ENCODE measurements around the gene C12orf57.
"Not testable (repeated sequence)": the region's sequence is repeated elsewhere in the genome, so short reads cannot be mapped to it uniquely, and the experiment has no call there.

C12orf57 gene, protein sequence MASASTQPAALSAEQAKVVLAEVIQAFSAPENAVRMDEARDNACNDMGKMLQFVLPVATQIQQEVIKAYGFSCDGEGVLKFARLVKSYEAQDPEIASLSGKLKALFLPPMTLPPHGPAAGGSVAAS

GRCh38 chr12:6943722-6944380 is at the start of gene C12orf57, which contains the start of gene RNU7-1:
TSS of gene C12orf57 (plus strand) at chr12:6944022. CDS start at chr12:6944122, 100 bp downstream.
TSS of gene RNU7-1 (plus strand) at chr12:6943816.
- DNase-seq (ENCODE audit: low read depth): peak; percentile 66

GRCh38 chr12:6894321-6894720 is 49.5 kb upstream of the C12orf57 start:
- no peak for DNase-seq (ENCODE audit: low read depth)

DNA sequence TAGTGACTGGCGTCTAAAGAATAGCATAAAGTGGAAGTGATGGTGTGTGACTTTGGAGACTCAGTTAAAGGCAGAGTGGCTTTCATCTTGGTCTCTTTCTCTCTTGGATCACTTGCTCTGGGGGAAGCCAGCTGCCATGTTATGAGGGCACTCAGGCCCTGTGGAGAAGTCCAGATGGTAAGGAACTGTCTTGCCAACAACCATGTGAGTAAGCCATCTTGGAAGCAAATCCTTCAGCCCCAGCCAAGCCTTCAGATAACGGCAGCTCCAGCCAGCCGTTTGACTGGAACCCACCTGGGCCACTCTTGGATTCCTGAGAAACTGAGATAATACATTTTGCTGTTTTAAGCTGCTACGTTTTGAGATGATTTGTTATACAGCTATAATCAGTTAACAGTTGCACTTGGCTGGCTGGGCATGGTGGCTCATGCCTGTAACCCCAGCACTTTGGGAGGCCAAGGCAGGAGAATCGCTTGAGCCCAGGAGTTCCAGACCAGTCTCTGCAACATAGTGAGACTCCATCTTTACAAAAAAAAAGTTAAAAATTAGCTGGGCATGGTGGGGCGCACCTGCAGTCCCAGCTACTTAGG is 46.9 kb upstream of the C12orf57 start:
- DNase-seq (ENCODE audit: low read depth): no peak

- DNase-seq (ENCODE audit: low read depth): no peak
These were observed 44.4 kb upstream of the C12orf57 start for GRCh38 chr12:6899427-6899826.

DNA sequence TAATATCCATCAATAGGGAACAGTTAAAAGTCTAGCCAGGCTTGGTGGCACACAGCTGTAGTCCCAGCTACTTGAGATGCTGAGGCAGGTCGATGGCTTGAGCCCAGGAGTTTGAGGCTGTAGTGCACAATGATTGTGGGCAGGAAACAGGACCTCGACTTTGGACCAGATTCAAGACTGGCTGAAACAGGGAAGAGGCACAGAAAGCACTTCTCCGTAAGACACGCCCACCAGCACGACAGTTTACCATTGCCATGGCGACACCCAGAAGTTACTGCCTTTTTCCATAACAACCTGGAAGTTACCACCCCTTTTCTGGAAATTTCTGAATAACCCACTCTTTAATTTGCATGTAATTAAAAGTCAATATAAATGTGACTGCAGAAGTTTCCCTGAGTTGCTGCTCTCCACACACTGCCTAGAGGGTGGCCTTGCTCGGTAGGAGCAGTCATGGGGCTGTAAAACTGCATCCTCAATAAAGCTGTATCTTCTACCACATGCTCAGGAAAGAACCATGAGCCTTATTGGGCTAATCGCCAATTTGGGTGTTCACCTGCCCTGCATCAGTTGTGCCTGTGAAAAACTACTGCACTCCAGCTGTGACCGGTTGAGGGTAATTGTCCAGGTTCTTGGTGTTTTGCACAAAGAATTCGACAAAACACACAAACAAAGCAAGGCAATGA is 43.8 kb upstream of the C12orf57 start:
- no peak for DNase-seq (ENCODE audit: low read depth)

GRCh38 chr12:6902448-6902847 is 41.4 kb upstream of the C12orf57 start:
- no peak for DNase-seq (ENCODE audit: low read depth)

- DNase-seq (ENCODE audit: low read depth): no peak
These were observed 40.1 kb upstream of the C12orf57 start for GRCh38 chr12:6903722-6904121.

- DNase-seq (ENCODE audit: low read depth): peak; percentile 94
These were observed 39.2 kb upstream of the C12orf57 start, which contains the start of gene LRRC23 for GRCh38 chr12:6904280-6905276. TSS of gene LRRC23 (plus strand) at chr12:6904822. CDS start at chr12:6905634, 812 bp downstream.

GRCh38 chr12:6905414-6906040 is 38.3 kb upstream of the C12orf57 start:
- DNase-seq (ENCODE audit: low read depth): no peak

- not testable (repeated sequence) for DNase-seq (ENCODE audit: low read depth)
These were observed 35.7 kb upstream of the C12orf57 start for GRCh38 chr12:6908141-6908540.

DNA sequence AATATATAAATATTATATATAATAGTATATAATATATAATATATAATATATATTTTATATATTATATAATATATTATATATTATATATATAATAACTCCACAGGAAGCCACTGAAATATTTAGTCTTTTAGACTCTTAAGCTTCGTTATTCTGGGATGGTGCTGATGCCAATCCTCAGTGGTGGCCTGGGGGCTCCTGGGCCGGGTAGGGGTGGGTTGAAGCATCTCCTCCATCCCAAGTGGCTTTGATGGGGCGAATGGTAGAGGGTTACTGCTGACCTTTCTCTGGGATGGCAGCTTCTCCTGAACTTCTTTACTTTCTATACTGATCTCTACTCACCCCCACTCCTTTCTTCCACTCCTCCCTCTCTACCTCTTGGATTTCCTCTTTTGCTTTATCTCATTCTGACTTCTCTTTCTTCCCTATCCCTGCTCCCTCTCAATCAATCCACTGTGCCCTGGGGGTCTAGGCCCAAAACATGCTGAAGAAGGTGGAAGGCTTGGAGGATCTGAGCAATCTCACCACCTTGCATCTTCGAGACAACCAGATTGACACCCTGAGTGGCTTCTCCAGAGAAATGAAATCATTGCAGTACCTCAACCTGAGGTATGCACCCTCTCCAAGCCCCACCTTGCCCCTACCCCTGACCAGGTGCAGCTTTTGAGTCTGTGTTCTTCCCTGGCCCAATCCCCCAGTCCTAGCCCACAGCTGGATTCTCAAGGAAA is 34.2 kb upstream of the C12orf57 start:
- DNase-seq (ENCODE audit: low read depth): no peak

GRCh38 chr12:6912164-6912935 is 31.5 kb upstream of the C12orf57 start:
- DNase-seq (ENCODE audit: low read depth): no peak

- DNase-seq (ENCODE audit: low read depth): peak; percentile 71
These were observed 29.4 kb upstream of the C12orf57 start, which contains the start of gene ENO2 for GRCh38 chr12:6914246-6914946. TSS of gene ENO2 (plus strand) at chr12:6914580. CDS start at chr12:6915833, 1,253 bp downstream.

- DNase-seq (ENCODE audit: low read depth): no peak
These were observed 28.7 kb upstream of the C12orf57 start for GRCh38 chr12:6914947-6915788.

DNA sequence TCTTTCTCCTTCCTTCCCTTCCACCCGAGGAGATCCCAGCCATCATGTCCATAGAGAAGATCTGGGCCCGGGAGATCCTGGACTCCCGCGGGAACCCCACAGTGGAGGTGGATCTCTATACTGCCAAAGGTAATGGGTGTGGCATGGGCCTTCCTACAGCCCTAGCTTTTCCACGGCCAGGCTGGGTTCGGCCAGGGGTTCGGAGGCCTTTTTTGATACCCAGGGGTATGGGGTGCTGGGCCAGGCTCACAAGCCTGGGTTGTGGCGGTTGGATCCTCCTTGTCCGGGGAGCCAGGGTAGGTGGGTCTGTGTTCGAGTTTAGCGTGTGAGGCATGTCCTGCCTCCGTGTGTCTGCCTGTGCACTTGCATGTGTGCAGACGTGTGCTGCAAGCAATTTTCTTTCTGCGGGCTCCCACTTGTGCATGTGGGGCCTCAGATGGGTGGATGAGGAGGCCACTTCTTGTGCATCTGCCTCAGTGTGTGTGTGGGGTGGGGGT is 28.0 kb upstream of the C12orf57 start:
- DNase-seq (ENCODE audit: low read depth): no peak

DNA sequence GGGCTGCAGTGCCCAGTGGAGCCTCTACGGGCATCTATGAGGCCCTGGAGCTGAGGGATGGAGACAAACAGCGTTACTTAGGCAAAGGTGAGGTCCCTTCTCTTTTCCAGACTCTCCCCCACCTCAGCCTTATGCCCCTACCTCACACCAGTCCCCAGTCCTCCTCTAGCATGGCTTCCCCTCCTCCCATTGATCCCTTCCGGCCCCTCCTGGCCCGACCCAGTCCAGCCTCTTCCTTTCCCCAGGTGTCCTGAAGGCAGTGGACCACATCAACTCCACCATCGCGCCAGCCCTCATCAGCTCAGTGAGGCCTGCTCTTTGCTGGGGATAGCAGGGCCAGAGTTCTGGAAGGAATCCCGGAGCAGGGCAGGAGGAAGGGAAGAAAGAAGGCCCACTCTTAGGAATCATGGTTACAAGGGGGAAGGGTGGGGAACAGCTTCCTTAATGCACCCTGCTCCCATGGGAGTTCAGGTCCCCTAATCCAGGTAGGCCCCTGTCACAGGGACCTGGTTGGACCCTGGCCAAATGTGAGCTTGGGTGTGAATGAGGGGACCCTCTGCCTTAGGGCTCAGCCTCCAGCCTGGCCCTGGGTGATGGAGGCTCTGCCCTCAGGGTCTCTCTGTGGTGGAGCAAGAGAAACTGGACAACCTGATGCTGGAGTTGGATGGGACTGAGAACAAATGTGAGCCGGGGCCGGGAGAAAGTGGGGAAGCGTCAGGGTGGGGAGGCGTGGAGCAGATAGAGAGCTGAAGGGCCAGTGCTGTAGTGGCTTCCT is 27.2 kb upstream of the C12orf57 start:
- no peak for DNase-seq (ENCODE audit: low read depth)
